HG02870 (cell line): ENCODE results near the gene ITM2C.

Experiments used
- ATAC-seq: cut with Tn5 transposase; IDR thresholded peaks from one replicate; pipeline ENCODE4 v1.9.1; 2021; ENCODE audit warnings: mild to moderate bottlenecking, moderate library complexity; ENCODE audit not compliant: unreplicated experiment

Gene ITM2C

DNA sequence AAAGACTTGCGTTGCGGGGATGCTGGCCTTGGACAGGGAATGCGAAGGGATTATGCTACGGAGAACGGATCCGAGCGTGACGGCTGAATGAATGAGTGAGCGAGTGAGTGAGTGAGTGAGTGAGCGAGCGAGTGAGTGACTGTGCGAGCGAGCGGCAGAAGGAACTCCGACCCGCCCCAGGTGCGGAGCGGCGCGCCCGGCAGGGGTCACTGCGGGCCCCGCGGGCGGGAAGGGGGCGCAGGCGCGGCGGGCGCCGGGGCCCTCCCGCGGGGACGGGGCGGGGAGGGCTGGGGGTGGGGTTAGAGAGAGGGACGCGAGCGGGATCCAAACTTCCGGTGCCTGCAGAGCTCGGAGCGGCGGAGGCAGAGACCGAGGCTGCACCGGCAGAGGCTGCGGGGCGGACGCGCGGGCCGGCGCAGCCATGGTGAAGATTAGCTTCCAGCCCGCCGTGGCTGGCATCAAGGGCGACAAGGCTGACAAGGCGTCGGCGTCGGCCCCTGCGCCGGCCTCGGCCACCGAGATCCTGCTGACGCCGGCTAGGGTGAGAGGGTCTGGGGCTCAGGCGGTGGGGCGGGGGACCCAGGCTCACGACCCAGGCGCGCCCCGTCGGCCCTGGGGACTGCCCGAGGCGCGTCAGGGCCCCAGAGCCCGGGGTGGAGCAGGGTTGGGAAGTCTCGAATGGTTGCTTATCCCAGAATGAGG, at the start of gene ITM2C:
Gene ITM2C (plus strand): TSS at position 338 of the 702 bp plus-strand sequence. CDS start 84 bp downstream, at position 422.
- peak; percentile 65 for ATAC-seq

DNA sequence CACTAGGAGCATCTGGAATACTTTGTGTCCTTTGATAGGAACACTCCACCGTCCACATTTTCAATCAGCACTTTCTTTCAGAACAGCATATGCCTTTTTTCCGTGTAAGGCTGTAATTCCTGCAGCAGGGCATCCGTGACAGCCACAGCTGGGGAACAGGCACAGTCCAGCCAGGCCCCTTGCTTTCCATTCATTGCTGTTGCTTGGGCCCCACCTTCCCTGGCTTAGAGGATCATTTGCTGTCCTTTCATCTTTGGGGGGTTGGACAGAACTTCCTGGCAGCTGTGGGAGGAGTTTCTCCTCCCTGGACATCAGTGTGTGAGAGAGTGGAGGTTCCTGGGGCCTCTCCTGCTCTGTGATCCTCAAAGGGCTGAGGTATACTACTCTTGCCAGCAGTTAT, 49.7 kb upstream of the ITM2C start:
- no peak for ATAC-seq

DNA sequence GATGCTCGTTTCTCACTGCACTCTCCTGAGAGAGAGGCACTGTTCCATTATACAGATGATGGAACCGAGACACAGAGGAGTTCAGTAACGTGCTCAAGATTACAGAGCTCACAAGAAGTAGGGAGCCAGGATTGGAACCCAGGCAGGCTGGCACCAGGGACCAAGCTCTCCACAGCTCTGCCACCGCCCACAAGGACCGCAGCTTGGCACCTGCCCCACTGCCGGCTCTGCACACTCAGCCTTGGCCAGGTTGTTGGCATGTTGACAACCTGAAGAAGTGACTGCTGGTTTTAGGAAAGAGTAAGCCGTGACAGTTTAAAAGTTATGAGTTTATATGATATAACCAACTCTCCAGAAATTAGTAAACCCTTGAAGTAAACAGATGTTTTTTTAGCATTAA, 48.0 kb upstream of the ITM2C start:
- ATAC-seq, result no peak

GRCh38 chr2:230819433-230819832, 45.3 kb upstream of the ITM2C start:
- ATAC-seq, result no peak

DNA sequence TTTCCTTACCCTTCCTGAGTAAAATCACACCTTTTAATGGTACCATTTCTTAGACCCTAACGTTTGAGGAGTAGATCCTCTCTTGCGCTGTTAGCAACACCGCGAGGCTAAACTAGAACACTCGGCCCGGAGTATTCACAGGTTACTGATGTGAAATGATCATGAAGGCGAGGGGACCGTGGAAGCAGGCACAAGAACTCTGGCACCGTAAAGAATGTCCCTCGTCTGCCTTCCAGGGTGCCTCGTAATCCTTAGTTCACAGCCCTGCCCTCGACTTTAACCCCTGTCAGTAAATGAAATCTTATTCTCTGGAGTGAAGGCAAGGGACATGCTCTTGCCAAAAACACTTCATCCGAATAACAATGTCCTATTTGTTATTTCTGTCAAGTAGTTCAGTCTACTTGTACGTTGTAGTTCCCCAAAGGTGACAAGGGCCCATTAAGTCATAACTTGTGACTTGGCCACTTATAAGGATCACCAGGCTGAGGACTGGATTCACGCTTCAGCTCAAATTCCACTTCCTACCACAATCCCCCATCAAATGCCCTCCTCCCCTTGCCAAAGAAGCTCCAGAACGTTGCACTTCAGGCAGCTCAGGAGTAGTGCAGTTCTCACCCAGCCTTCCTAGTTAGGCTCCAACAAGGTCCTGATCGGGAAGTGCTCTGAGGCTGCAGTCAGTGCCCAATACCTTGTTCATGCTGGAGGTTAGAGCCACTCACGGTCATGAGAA, 43.3 kb upstream of the ITM2C start:
- no peak for ATAC-seq

- no peak for ATAC-seq
These were observed 42.7 kb upstream of the ITM2C start for GRCh38 chr2:230821991-230822520.

GRCh38 chr2:230823264-230823964, 41.3 kb upstream of the ITM2C start:
- no peak for ATAC-seq

- peak; percentile 52 for ATAC-seq
These were observed 40.2 kb upstream of the ITM2C start for GRCh38 chr2:230824406-230824978.

DNA sequence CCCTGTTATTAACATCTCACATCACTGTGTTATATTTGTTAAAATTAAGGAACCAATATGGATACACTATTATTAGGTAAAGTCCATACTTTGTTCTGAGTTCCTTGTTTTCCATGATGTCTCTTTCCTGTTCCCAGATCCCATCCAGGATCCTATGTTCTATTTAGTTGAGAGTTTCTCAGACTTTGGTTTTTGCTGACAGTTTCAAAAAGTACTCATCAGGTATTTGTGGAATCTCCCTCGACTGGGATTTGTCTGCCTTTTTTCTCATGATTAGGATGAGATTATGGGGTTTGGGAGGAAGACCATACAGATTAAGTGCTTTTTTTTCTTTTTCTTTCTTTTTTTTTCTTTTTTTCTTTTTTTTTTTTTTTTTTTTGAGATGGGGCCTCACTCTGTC, 39.4 kb upstream of the ITM2C start:
- no peak for ATAC-seq

- ATAC-seq, result no peak
These were observed 36.9 kb upstream of the ITM2C start for GRCh38 chr2:230827774-230828271.

DNA sequence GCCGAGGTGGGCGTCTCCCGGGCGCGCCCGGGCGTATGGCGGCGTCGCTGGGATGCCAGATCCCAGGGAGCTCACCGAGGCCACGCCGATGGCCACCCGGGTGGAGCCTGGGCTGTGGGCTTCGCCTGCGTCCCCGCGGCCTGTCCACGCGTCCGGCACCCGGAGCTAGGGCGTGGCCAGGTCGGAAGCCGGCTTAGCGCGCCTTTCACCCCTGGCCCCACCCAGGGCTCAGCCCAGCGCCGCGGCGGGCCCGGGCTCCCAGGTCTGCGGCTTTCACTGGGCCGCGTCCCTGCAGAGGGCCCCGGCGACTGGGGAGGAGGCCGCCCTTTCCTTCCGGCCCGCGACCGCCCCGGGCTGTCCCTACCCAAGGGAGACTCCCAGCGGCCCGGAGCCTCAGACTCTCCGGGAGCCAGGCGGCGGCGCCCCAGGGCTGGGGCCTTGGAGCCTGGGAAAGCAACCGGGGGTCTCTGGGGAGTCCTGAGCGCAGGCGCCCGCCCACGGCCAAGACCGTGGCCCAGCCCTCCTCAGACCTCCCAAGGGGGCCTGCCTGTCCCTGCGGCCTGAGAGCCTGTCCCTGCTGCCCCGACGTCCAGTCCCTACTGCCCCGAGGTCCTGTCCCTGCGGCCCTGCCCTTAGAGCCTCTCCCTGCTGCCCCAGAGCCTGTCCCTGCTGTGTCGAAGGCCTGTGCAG, 36.3 kb upstream of the ITM2C start:
- ATAC-seq, result no peak

DNA sequence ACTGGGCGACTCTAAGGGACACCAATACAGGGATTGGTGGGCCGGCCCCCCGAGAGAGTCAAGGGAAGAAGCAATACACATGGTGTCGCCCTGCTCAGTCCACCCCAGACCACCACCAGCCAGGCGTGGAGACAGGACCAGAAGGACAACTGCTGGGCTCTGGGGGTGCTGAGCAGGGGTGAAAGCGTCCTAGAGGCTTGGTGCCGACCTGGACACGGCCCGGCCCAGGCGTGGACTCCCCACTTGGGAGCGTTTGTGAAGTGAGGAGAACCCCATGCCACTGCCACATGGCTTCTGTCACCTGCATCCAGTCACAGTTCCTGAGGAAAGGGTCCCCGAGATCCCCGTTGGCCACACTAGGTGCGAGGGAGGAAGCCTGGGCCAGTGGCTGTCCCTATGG, 35.4 kb upstream of the ITM2C start:
- no peak for ATAC-seq

DNA sequence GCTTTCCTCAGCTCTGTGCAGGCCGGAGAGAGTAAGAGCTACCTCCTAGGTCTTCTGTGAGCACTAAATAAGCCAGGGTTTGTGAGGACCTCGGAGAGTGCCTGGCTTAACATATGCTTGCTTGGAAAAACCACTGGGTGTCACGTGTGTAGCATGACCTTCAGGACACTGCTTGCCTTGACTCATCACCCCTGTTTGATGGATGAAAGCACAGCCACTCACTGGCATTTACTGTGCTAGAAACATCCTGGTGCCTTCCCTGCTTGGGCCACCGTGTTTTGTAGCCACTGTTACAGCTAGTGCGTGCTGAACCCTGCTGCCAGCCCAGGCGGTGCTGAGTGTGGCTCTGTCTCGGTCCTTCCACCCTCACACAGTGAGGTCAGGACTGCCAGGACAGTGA, 34.8 kb upstream of the ITM2C start:
- ATAC-seq, result no peak

- ATAC-seq, result no peak
These were observed 34.3 kb upstream of the ITM2C start for GRCh38 chr2:230830428-230830827.

- ATAC-seq, result no peak
These were observed 24.4 kb upstream of the ITM2C start for GRCh38 chr2:230840301-230840700.

DNA sequence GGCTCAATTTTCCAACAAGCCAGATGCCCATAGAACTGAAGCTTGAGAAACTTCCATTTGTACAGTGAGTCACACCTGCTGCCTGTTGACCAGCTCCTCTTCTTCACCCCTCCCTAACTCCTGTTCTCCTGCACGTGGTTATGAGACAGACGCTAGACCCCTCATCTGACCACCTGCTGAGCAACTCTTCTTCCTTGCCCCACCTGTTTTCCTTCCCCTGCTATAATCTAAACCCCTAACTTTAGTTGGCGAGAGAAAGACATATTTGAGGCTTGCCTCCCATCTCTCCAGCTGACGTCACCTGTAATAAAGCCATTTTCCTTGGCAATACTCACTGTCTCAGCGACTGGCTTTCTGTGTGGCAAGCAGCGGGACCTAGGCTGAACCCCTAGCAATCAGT, 22.3 kb upstream of the ITM2C start:
- no peak for ATAC-seq

- no peak for ATAC-seq
These were observed 21.6 kb upstream of the ITM2C start for GRCh38 chr2:230843132-230843531.

DNA sequence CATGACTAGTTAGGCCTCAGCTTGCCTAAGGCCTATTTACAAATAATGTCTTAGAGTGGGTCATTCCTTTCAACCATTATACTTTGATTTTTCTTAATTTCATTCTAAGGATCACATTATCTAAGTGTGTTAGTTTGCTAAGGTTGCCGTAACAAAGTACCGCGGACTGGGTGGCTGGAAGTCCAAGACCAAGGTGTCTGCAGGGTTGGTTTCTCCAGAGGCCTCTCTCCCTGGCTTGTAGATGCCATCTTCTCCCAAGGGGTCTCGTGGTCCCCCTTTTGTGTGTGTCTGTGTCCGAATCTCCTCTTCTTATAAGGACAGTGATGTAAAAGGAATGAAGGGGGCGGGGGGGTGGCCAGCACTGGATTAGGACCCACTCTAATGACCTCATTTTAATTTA, 18.4 kb upstream of the ITM2C start:
- no peak for ATAC-seq

DNA sequence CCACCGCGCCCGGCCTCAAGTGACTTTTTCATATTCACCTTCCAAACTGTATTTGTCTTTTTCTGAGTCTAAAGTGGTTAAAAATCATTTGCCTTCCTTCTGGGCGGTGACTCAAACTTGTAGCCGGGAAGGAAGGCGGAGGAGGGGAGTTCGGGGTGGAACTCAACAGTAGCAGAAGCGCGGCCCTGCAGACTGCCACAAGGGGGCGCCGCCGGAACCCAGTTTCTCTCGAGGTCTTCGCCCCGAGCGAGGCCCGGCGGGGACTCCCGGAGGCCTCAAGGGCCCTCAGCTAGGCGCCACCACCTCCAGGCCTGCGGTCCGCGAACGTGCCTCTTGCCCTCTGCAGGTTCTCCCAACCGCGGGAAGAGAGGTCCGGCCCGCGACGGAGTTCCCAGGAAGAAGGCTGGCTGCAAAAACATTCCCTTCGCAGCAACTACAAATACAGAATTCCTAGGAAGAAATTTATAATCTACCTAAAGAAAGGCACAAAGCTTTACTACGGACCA, 16.8 kb upstream of the ITM2C start:
- ATAC-seq, result peak; percentile 93

GRCh38 chr2:230849633-230850357, 14.9 kb upstream of the ITM2C start:
- no peak for ATAC-seq
